GM23248 (cell line): ENCODE data around the gene MEGF6.

Experiments used
- EZH2 ChIP-seq: fragments of 200-600 bp; sonication (generic); IDR thresholded peaks from 2 replicates; pipeline ENCODE4 v1.6.1; 2018; ENCODE audit warnings: antibody characterized with exemption, mild to moderate bottlenecking; ENCODE audit not compliant: insufficient read depth, poor library complexity, severe bottlenecking
- EZH2phosphoT487 ChIP-seq: fragments of 200-600 bp; sonication (generic); IDR thresholded peaks from 2 replicates; pipeline ENCODE4 v1.6.1; 2018; ENCODE audit warnings: antibody characterized with exemption, moderate library complexity, mild to moderate bottlenecking, low read depth; ENCODE audit not compliant: insufficient read depth

- TF ChIP-seq EZH2 (no peak), EZH2phosphoT487 (no peak)
These were observed 142.8 kb downstream of the MEGF6 start for GRCh38 chr1:3468236-3469103.
